Measurements from ENCODE around the gene DNM3. TPM values are rescaled to one million over a fixed set of nuclear protein-coding genes. Genes with fewer than 3 reads are reported as not detected.

DNM3 gene
- total RNA-seq, 1 experiment from 2014 or later: 0.23 TPM

GRCh38 chr1:172169836-172170235 is 328.5 kb downstream of the DNM3 start:
- no peak for DNase-seq (ENCODE audit: low read depth)

- DNase-seq (ENCODE audit: low read depth): peak; percentile 45
These were observed 331.1 kb downstream of the DNM3 start for GRCh38 chr1:172172352-172172831.

GRCh38 chr1:172176206-172176605 is 334.9 kb downstream of the DNM3 start:
- no peak for DNase-seq (ENCODE audit: low read depth)

- no peak for DNase-seq (ENCODE audit: low read depth)
These were observed 336.6 kb downstream of the DNM3 start for GRCh38 chr1:172177849-172178248.

GRCh38 chr1:172178886-172179285 is 337.6 kb downstream of the DNM3 start:
- no peak for DNase-seq (ENCODE audit: low read depth)

GRCh38 chr1:172179918-172180317 is 338.6 kb downstream of the DNM3 start:
- no peak for DNase-seq (ENCODE audit: low read depth)

GRCh38 chr1:172180501-172181285 is 339.4 kb downstream of the DNM3 start:
- peak; percentile 64 for DNase-seq (ENCODE audit: low read depth)

GRCh38 chr1:172184506-172185191 is 343.4 kb downstream of the DNM3 start:
- no peak for DNase-seq (ENCODE audit: low read depth)

GRCh38 chr1:172185211-172185610 is 343.9 kb downstream of the DNM3 start:
- no peak for DNase-seq (ENCODE audit: low read depth)

- DNase-seq (ENCODE audit: low read depth): no peak
These were observed 344.7 kb downstream of the DNM3 start for GRCh38 chr1:172185996-172186395.

- DNase-seq (ENCODE audit: low read depth): no peak
These were observed 360.3 kb downstream of the DNM3 start for GRCh38 chr1:172201572-172201971.

- peak; percentile 17 for DNase-seq (ENCODE audit: low read depth)
These were observed 362.0 kb downstream of the DNM3 start for GRCh38 chr1:172203135-172203823.

- no peak for DNase-seq (ENCODE audit: low read depth)
These were observed 362.6 kb downstream of the DNM3 start for GRCh38 chr1:172203902-172204301.

- no peak for DNase-seq (ENCODE audit: low read depth)
These were observed 365.0 kb downstream of the DNM3 start for GRCh38 chr1:172206256-172206655.

- DNase-seq (ENCODE audit: low read depth): no peak
These were observed 367.3 kb downstream of the DNM3 start for GRCh38 chr1:172208635-172209034.

- DNase-seq (ENCODE audit: low read depth): no peak
These were observed 369.9 kb downstream of the DNM3 start for GRCh38 chr1:172211221-172211620.

- DNase-seq (ENCODE audit: low read depth): no peak
These were observed 370.8 kb downstream of the DNM3 start for GRCh38 chr1:172212124-172212523.

GRCh38 chr1:172215006-172215405 is 373.7 kb downstream of the DNM3 start:
- no peak for DNase-seq (ENCODE audit: low read depth)

GRCh38 chr1:172219966-172220365 is 378.7 kb downstream of the DNM3 start:
- peak; percentile 24 for DNase-seq (ENCODE audit: low read depth)

- DNase-seq (ENCODE audit: low read depth): peak; percentile 32
These were observed 379.1 kb downstream of the DNM3 start for GRCh38 chr1:172220376-172220775.

GRCh38 chr1:172221436-172221835 is 380.1 kb downstream of the DNM3 start:
- no peak for DNase-seq (ENCODE audit: low read depth)

- no peak for DNase-seq (ENCODE audit: low read depth)
These were observed 383.6 kb downstream of the DNM3 start for GRCh38 chr1:172224871-172225270.

Measured in LHCN-M2 (cell line).